Liver (tissue), 9 donors: ENCODE data around the gene GRIN3B. TPM values are rescaled to one million over a fixed set of nuclear protein-coding genes. Genes with fewer than 3 reads are reported as not detected.

Experiments
- DNase-seq: peaks from one replicate; pipeline ENCODE4 v3.0.0-alpha.2; 2017; ENCODE audit warnings: low spot score
- H3K27ac ChIP-seq, 2 donors: one replicate each; pipeline ENCODE4 v1.7.0; 2013; ENCODE audit warnings: inconsistent platforms in 2 of 2, low read length in 2 of 2, control low read depth in 1 of 2, low read depth in 1 of 2, mild to moderate bottlenecking in 1 of 2
- H3K27me3 ChIP-seq, 4 donors: one replicate each; pipeline versions ENCODE4 v1.6.1 to v1.7.0; 2013; ENCODE audit warnings: low read length in 3 of 4, inconsistent platforms in 1 of 4, mild to moderate bottlenecking in 1 of 4, moderate library complexity in 1 of 4; ENCODE audit not compliant: control insufficient read depth in 4 of 4, insufficient read depth in 4 of 4
- H3K36me3 ChIP-seq, 4 donors: one replicate each; pipeline versions ENCODE4 v1.6.1 to v1.7.0; 2013; ENCODE audit warnings: low read length in 3 of 4, mild to moderate bottlenecking in 3 of 4, low read depth in 1 of 4, moderate library complexity in 1 of 4; ENCODE audit not compliant: control insufficient read depth in 4 of 4, insufficient read depth in 3 of 4
- H3K4me1 ChIP-seq, 4 donors: one replicate each; pipeline versions ENCODE4 v1.6.1 to v1.7.0; 2013; ENCODE audit warnings: low read length in 3 of 4, mild to moderate bottlenecking in 3 of 4, moderate library complexity in 1 of 4; ENCODE audit not compliant: control insufficient read depth in 4 of 4, insufficient read depth in 4 of 4
- H3K4me3 ChIP-seq, 3 donors: one replicate each; pipeline versions ENCODE4 v1.6.1 to v1.7.0; 2013; ENCODE audit warnings: low read length in 3 of 3, control low read depth in 1 of 3, low read depth in 1 of 3, mild to moderate bottlenecking in 1 of 3
- H3K9ac ChIP-seq, 2 donors: one replicate each; pipeline ENCODE4 v1.7.0; 2013; ENCODE audit warnings: low read length in 2 of 2, mild to moderate bottlenecking in 2 of 2, moderate library complexity in 2 of 2, control low read depth in 1 of 2, low read depth in 1 of 2
- H3K9me3 ChIP-seq, 4 donors: one replicate each; pipeline versions ENCODE4 v1.6.1 to v1.7.0; 2013; ENCODE audit warnings: low read length in 3 of 4; ENCODE audit not compliant: control insufficient read depth in 4 of 4
- GABPA ChIP-seq, 2 donors: IDR thresholded peaks in 1 of 2; conservative IDR thresholded peaks in 1 of 2; 2 replicates each; pipeline ENCODE4 v1.6.1; 2016; ENCODE audit warnings: antibody characterized with exemption in 2 of 2, mild to moderate bottlenecking in 1 of 2, moderate library complexity in 1 of 2
- RAD21 ChIP-seq, 2 donors: IDR thresholded peaks; 2 replicates each; pipeline ENCODE4 v1.6.1; 2016; ENCODE audit warnings: antibody characterized with exemption in 2 of 2, mild to moderate bottlenecking in 2 of 2
- RXRA ChIP-seq, 2 donors: IDR thresholded peaks; 2 replicates each; pipeline ENCODE4 v1.6.1; 2017 to 2018; ENCODE audit warnings: antibody characterized with exemption in 2 of 2, mild to moderate bottlenecking in 1 of 2
- WGBS: extraction: QIAGEN DNeasy Blood & Tissue Kit; methylation state at CpG from one replicate; pipeline ENCODE4 v1.1.7; 2013; 5-methylcytosine and 5-hydroxymethylcytosine counted together
- polyA plus RNA-seq, 2 donors: library from polyadenylated mRNA; stranded (reverse) in 1 of 2; unstranded in 1 of 2; fragments of 200-250 nt in 1 of 2; fragments of >200 nt in 1 of 2; fragmentation: Nextera tagmentation in 1 of 2; extraction: Ambion mirVana in 1 of 2; gene quantifications; one replicate each; pipeline versions ENCODE4 v1.2.1 to v1.2.3, GENCODE V29; 2013 to 2015
- total RNA-seq, 2 donors: library from RNA; depleted of rRNA; stranded (reverse); fragments of >200 nt; gene quantifications; one replicate each; pipeline ENCODE4 v1.2.3, GENCODE V29; 2014
- TF ChIP-seq, protein P1 (sequence below): fragments of 150-350 bp; IDR thresholded peaks from 2 replicates; pipeline ENCODE4 v1.5.1; 2017; ENCODE audit warnings: improper control_type of control experiment, low read depth, low read length; ENCODE audit not compliant: missing input control
- TF ChIP-seq, protein P2 (sequence below): IDR thresholded peaks from 2 replicates; pipeline ENCODE4 v1.6.1; 2016; ENCODE audit warnings: antibody characterized with exemption
- TF ChIP-seq, protein P3 (sequence below): IDR thresholded peaks from 2 replicates; pipeline ENCODE4 v1.6.1; 2016; ENCODE audit warnings: antibody characterized with exemption
- TF ChIP-seq, protein P4 (sequence below): IDR thresholded peaks from 2 replicates; pipeline ENCODE4 v1.6.1; 2016; ENCODE audit warnings: antibody characterized with exemption
- TF ChIP-seq, protein P5 (sequence below): IDR thresholded peaks from 2 replicates; pipeline ENCODE4 v1.6.1; 2016; ENCODE audit warnings: antibody characterized with exemption, mild to moderate bottlenecking
- donor health status: healthy.
- donor health status: healthy.
- donor health status: healthy.
- donor health status: healthy.
- donor health status: healthy.

Gene GRIN3B
- total and polyA plus RNA-seq, 4 donors, result 0.05 TPM; not detected in 3

DNA sequence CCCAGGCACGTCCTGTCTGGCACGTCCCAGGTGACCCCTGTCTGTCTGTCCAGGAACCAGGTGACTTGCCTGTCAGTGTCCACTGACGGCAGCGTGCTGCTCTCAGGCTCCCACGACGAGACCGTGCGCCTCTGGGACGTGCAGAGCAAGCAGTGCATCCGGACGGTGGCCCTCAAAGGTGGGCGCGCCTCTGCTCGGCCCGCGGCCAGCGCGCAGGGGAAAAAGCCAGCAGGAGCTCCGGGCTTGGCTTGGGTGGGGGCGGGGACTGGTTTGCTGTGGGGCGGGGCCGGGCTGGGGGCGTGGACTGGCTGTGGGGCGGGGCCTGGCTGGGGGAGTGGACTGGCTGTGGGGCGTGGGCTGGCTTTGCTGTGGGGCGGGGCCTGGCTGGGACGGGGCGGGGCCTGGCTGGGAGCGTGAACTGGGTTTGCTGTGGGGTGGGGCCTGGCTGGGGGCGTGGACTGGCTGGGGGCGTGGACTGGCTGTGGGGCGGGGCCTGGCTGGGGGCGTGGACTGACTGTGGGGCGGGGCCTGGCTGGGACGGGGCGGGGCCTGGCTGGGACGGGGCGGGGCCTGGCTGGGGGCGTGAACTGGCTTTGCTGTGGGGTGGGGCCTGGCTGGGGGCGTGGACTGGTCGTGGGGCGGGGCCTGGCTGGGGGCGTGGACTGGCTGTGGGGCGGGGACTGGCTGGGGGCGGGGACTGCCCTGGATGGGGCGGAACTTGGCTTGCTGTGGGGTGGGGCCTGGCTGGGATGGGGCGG is 8.9 kb upstream of the GRIN3B start:
- TF ChIP-seq, protein P1, sequence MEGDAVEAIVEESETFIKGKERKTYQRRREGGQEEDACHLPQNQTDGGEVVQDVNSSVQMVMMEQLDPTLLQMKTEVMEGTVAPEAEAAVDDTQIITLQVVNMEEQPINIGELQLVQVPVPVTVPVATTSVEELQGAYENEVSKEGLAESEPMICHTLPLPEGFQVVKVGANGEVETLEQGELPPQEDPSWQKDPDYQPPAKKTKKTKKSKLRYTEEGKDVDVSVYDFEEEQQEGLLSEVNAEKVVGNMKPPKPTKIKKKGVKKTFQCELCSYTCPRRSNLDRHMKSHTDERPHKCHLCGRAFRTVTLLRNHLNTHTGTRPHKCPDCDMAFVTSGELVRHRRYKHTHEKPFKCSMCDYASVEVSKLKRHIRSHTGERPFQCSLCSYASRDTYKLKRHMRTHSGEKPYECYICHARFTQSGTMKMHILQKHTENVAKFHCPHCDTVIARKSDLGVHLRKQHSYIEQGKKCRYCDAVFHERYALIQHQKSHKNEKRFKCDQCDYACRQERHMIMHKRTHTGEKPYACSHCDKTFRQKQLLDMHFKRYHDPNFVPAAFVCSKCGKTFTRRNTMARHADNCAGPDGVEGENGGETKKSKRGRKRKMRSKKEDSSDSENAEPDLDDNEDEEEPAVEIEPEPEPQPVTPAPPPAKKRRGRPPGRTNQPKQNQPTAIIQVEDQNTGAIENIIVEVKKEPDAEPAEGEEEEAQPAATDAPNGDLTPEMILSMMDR, result no peak
- Histone ChIP-seq H3K4me3 (no peak overlapping the region), H3K9ac (no peak overlapping the region), H3K4me1 (peaks cover 21 to 37% (median 29%) of the 10 kb centered on the region in 4 donors), H3K36me3 (peaks cover 0 to 11% (median 6%) of the 10 kb centered on the region in 4 donors), H3K9me3 (no peaks in the 10 kb centered on the region), H3K27ac (no peak overlapping the region), H3K27me3 (no peaks in the 10 kb centered on the region)
- DNase-seq, result peak; percentile 59
- 78% methylated on average over 47 of the region's 47 CpGs for WGBS

DNA sequence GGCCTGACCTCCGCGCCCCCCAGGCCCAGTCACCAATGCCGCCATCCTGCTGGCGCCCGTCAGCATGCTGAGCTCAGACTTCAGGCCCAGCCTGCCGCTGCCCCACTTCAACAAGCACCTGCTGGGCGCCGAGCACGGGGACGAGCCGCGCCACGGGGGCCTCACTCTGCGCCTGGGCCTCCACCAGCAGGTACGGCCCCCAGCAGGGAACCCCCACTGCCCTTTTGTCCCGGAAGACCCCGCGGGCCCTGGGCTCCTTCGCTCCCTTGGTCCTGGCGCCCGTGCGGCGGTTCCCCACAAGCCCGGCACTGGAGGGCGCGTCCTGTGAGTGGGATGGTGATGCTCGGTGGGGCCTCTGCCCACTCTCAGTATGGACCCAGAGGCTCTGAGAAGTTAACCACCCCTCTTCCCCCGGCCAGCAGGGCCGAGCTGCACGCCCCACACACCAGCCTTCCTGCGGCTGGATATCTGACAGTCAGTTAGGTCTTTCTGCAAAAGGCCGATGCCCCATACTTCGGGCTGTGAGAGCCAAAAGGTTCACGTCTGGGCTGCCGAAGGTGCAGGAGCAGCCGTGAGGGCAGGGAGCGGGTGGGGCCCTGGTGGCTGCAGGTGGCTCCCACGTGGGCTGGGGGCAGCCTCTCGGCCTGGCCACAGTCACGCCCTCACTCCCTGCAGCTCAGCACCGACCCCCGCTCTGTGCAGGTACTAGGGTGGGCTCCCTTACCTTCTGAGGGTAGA is 8.1 kb upstream of the GRIN3B start:
- WGBS, result 94% methylated on average over 42 of the region's 42 CpGs
- no peak overlapping the region for H3K4me3 ChIP-seq
- no peaks in the 10 kb centered on the region for H3K9me3 ChIP-seq
- H3K9ac ChIP-seq, result no peak overlapping the region
- H3K36me3 ChIP-seq, result peaks cover 0 to 8% (median 3%) of the 10 kb centered on the region in 4 donors
- peaks cover 23 to 39% (median 31%) of the 10 kb centered on the region in 4 donors for H3K4me1 ChIP-seq
- no peak for DNase-seq
- H3K27ac ChIP-seq, result no peak overlapping the region
- TF ChIP-seq GABPA (IDR thresholded peaks at IDR 0.05 in 1 of 2, conservative IDR thresholded peaks at IDR 0.05 in 1 of 2), result no peak
- TF ChIP-seq, protein P2, sequence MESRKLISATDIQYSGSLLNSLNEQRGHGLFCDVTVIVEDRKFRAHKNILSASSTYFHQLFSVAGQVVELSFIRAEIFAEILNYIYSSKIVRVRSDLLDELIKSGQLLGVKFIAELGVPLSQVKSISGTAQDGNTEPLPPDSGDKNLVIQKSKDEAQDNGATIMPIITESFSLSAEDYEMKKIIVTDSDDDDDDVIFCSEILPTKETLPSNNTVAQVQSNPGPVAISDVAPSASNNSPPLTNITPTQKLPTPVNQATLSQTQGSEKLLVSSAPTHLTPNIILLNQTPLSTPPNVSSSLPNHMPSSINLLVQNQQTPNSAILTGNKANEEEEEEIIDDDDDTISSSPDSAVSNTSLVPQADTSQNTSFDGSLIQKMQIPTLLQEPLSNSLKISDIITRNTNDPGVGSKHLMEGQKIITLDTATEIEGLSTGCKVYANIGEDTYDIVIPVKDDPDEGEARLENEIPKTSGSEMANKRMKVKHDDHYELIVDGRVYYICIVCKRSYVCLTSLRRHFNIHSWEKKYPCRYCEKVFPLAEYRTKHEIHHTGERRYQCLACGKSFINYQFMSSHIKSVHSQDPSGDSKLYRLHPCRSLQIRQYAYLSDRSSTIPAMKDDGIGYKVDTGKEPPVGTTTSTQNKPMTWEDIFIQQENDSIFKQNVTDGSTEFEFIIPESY, result no peak
- TF ChIP-seq, protein P3, sequence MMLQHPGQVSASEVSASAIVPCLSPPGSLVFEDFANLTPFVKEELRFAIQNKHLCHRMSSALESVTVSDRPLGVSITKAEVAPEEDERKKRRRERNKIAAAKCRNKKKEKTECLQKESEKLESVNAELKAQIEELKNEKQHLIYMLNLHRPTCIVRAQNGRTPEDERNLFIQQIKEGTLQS, result no peak
- TF ChIP-seq, protein P4, sequence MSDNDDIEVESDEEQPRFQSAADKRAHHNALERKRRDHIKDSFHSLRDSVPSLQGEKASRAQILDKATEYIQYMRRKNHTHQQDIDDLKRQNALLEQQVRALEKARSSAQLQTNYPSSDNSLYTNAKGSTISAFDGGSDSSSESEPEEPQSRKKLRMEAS, result no peak
- no peaks in the 10 kb centered on the region for H3K27me3 ChIP-seq

DNA sequence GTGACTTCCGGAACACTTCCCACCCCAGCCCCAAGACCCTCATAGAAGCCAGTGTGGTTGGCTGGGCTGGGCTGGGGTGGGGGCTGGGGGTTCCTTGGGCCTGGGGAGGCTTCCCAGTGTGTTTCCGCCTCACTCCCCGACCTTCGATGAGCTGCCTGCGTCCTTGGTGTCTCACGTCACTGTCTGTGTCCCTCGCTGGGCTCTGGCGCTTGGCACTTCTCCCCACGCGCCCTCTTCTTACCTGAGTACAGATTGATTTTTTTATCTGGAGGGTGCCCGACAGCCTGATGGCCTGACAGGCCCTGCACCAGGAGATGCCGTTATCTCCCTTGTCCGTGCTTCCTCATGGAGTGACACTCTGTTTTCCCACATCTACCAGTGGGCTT is 7.6 kb upstream of the GRIN3B start:
- H3K4me3 ChIP-seq, result no peak overlapping the region

More for the DNA sequence above, 7.6 kb upstream of the GRIN3B start:
- no peak overlapping the region for H3K9ac ChIP-seq
- no peak for DNase-seq
- TF ChIP-seq, protein P1, result no peak
- TF ChIP-seq, protein P5, sequence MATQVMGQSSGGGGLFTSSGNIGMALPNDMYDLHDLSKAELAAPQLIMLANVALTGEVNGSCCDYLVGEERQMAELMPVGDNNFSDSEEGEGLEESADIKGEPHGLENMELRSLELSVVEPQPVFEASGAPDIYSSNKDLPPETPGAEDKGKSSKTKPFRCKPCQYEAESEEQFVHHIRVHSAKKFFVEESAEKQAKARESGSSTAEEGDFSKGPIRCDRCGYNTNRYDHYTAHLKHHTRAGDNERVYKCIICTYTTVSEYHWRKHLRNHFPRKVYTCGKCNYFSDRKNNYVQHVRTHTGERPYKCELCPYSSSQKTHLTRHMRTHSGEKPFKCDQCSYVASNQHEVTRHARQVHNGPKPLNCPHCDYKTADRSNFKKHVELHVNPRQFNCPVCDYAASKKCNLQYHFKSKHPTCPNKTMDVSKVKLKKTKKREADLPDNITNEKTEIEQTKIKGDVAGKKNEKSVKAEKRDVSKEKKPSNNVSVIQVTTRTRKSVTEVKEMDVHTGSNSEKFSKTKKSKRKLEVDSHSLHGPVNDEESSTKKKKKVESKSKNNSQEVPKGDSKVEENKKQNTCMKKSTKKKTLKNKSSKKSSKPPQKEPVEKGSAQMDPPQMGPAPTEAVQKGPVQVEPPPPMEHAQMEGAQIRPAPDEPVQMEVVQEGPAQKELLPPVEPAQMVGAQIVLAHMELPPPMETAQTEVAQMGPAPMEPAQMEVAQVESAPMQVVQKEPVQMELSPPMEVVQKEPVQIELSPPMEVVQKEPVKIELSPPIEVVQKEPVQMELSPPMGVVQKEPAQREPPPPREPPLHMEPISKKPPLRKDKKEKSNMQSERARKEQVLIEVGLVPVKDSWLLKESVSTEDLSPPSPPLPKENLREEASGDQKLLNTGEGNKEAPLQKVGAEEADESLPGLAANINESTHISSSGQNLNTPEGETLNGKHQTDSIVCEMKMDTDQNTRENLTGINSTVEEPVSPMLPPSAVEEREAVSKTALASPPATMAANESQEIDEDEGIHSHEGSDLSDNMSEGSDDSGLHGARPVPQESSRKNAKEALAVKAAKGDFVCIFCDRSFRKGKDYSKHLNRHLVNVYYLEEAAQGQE, result no peak
- TF ChIP-seq RAD21 (IDR thresholded peaks at IDR 0.05) (no peak), RXRA (IDR thresholded peaks at IDR 0.05) (no peak)
- H3K9me3 ChIP-seq, result no peaks in the 10 kb centered on the region
- 61% methylated on average over 13 of the region's 13 CpGs for WGBS
- H3K36me3 ChIP-seq, result peaks cover 0 to 8% (median 2%) of the 10 kb centered on the region in 4 donors
- H3K4me1 ChIP-seq, result peaks cover 23 to 39% (median 31%) of the 10 kb centered on the region in 4 donors
- H3K27me3 ChIP-seq, result no peaks in the 10 kb centered on the region
- peak overlapping the region; percentile 35 to 64 for H3K27ac ChIP-seq
